CD4-positive, alpha-beta T cell treated with Interleukin-6 for 4 hours (primary cell): ENCODE results near the gene ASB2.
A peak's percentile ranks its signal among the peaks of the same experiment; 100 is the strongest.

ENCODE experiments used
- DNase-seq: peaks from one replicate; pipeline ENCODE4 v3.0.0-alpha.2; 2020; ENCODE audit warnings: mixed read lengths

ASB2 gene

DNA sequence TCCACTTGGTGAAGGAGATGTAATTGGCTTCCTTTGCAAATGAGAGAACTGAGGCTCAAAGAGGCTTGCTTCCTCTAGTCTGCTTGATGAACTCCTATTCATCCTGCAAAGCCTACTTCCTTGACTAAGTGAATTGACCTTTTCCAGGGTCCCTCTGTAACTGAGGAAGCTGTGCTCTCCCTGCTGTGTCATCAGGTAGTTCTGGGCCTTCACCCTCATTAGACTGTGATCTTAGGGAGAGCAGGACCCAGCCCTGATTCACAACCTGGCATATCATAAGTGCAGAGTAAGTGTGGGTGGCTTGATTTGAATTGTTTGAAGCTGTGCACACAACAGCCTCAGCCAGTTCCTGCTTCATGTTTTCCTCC lies 16.3 kb downstream of the ASB2 start:
- DNase-seq = peak; percentile 35

DNA sequence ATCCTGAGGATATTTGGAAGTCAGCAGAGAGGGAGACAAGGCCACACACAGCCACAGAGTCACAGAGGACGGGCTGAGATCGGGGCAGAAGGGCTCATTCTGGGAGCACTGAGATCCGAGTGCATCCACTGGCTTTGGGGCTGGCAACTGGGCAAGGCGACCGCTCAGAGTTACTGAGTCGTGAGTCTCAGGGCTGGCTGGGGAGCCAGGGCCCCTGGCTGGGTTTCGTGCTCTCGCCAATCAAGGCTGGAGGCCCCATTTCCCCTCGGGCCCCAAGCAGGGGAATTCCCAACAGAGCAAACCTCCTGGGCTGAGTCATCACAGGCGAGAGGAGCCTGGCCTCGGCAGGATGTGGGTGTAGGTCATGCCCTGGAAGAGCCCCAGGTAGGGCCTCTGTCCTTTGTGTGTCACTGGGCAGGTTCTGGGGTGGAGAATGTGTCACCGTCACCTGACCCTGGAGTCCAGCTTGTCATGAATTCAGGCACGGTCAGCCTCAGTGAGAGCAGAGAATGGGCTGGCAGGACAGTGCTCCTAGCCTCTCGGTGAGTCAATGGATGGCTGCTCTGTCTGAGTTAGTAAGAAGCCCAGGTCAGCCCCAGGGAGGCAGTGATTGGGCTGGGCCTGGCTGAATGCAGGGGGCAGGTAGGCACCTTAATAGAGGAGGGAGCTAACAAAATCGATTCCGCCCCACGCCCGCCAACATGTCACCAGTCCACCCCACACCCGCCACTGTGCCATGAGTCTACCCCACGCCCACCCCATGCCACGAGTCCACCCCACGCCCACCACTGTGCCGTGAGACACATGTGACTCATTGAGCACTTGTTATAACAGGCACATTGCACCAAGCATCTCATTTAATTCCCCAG lies 16.9 kb downstream of the ASB2 start:
- DNase-seq = peak; percentile 92

DNA sequence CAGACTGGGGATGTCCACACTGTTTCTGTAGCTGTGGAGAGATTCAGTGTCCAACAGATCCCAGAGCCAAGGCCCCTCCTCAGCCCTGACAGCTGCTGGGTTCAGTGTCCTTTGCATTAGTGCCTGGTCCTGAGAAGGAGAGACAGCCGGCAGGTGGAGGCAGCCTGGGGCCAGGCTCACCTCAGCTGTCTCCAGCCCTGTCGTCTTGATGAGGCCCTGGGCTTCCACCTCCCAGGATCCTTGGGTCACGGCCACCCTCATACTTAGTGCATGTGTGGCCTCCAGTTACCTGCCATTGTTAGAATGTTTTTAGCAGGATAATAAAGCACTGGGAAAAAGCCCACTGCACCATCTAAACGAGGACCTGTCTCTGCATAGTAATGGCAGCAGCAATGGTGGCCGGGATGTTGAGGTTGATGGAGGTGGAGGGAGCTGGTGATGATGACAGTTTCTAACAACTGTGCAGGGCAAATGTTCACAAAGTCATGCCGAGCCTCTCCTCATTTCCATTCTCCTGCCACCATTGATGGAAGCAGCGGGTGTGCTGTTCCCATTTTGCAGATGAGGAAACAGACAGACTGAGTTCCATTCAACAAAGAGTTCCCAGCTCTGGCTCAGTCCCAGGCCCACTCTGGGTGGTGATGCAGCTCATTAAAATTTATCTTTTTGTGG lies 17.7 kb downstream of the ASB2 start:
- DNase-seq = no peak

DNA sequence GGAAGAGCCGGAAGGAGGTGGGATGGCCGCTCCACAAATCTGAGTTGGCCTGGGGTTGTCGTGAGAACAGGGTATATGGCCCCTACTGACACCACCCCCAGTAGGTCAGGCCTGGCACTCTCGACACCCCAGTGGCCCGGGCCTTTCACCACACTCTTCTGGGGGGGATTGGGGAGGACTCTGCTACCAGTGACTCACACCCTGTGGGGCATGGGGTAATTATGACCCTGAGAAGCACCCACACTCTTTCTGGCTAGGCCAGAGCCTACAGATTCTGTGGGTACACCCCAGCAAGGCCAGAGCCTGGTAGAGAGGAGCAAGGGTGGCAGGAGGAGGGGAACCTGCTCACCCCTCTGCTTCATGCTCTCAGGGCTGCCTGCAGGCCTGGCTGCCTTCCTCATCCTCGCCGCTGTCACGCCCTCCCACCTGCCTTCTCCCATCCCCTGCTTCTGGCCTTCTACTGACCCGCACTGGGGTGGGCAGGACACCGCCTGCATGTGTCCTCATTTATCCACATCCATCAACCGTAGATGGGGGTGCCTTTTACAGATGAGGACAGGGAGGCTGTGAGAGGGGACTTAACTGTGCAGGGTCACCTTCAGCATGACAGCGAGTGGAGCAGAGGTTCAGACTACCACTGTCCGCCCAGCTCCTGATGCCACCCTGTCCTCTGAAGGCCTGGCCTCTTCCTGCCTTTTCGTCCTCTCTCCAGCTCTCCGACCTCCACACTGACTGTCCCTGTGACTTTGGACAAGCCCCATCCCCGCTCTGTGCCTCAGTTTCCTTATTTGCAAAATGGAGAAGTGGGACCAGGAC lies 18.4 kb downstream of the ASB2 start:
- DNase-seq = no peak

DNA sequence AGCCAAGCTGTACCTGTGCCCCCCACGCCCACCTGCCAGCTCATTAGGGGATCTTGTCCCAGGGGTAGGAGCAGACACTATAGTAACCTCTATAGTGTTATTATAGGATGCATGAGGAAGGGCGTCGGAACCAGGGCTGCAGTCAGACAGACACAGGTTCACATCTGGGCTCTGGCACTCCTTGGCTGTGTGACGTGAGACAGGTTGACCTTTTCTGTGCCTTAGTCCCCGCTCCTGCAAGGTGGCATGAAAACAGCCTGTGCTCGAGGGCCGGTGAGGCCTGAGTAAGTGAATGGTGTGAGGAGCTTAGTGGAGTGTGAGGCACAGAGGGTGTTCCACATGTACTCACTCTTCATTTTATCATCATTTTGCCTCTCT lies 19.0 kb downstream of the ASB2 start:
- no peak for DNase-seq

DNA sequence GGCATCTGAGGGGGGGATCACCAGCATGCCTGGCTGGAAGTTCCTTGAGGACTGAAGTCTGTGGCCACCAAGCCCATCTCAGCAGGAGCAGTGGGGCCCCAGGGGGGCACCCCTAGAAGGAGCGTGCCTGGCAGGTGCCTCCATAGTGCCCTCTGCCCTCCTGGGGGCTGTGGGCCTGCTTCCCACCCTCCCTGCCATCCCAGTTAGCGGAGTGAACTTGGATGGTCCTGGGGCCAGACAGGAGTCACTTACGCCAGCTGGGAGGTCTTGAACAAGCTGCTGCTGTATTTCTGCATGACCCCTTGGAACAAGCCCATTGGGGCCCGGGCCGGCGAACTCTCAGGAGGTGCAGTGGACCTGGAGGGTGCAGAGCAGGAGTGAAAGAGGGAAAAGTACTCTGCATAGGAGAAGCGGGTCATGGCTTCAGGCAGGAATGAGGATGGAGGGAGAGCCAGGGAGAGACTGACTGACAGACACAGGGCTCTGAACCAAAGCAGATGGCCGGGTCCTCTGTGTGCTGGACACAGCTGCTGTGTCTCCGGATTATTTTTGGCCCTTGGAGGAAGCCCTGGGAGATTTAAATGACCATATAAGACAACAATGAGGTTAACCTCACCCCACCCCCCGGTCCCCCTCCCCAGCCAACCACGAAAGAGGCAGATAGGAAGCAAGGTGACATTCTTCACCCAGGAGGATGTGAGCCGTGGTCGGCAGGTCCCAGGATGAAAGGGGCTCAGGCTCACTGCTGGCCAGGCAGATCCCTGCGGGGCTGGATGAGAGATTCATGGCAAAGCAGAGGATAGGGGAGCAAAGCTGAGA lies 19.6 kb downstream of the ASB2 start:
- peak; percentile 37 for DNase-seq

DNA sequence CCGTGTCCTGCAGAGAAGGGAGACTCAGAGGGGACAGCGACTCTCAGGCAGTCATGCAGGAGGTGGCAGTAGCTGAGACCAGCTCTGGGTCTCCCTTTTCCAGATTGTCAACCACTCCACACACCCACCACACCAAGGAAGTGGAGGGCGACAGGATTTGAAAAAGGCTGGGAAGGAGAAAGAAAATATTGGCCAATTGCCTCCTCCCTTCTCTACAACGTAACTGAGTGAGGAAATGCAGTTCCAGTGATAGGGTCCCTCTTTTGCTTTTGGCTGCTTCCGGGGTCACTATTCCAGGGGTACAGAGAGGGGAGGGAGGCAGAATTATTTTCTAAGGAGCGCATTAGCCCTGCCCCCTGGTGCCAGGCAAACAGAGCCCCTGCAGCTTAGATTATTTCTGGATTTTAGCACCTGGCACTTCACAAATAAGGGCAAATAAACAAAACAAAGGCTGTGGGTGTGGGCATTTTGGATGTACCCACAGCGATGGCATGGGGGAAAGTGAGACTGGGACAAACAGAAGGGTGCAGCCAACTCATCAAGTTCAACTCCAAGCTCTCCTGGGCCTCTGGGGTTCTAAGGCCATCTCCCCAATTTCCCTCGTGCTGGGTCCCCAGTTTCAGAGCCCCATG lies 20.4 kb downstream of the ASB2 start:
- DNase-seq = no peak

DNA sequence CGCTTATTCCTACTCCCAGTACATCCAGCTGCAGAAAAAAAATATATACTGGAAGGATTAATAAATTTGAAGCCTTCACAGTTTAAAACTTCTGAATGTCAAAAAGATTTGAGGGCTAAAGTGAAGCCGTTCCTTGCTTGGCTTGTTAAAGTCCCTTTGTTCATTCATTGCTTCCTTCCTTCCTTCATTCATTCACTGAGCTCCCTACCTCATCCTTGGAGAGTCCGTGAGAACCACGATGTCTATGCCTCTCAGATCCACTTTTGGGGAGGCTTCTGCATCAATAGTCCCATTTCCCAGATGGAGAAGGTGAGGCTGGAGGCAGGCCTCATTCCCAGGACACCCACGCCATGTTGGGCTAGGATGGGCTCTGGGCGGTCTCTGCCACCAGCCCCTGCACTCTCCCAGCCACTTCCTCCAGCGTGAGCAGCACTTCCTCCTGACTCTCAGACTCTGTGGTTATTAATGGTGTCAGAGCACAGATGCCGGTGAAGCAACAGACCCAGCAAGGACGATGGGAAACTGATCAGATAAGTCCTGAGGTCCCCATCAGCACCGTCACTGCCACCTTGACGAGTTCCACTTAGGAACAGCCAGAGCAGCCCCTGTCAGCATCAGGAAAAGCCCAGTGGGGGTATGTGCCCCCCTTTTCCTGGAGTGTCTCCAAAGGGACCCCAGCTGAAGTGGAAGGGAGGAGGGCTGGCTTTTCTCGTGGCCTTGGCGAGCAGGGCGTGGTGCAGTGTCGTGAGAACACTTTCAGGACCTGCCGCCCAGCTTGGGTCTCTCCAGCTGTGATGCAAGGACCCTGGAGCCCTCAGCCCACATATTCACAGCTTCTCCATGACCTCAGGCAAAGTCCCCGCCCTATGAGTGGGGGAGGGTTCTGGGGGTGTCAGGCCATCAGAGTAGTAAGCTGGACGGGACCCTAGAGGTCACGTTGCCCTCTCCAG lies 21.2 kb downstream of the ASB2 start:
- DNase-seq = peak; percentile 67

DNA sequence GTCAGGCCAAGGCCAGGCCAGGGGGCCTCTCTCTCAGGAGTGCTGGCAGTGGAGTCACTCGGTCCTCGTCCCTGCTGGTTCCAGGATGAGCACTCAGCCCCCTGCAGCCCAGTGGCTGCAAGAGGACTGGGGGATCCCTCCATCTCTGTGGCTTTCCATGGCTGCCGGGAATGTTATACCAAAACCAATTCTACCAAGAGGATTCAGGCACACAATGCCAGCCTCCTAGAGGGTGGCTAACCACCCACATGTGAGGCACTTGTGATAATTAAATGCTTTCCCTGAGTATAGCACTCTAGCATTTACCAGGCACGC lies 21.9 kb downstream of the ASB2 start:
- DNase-seq = no peak

DNA sequence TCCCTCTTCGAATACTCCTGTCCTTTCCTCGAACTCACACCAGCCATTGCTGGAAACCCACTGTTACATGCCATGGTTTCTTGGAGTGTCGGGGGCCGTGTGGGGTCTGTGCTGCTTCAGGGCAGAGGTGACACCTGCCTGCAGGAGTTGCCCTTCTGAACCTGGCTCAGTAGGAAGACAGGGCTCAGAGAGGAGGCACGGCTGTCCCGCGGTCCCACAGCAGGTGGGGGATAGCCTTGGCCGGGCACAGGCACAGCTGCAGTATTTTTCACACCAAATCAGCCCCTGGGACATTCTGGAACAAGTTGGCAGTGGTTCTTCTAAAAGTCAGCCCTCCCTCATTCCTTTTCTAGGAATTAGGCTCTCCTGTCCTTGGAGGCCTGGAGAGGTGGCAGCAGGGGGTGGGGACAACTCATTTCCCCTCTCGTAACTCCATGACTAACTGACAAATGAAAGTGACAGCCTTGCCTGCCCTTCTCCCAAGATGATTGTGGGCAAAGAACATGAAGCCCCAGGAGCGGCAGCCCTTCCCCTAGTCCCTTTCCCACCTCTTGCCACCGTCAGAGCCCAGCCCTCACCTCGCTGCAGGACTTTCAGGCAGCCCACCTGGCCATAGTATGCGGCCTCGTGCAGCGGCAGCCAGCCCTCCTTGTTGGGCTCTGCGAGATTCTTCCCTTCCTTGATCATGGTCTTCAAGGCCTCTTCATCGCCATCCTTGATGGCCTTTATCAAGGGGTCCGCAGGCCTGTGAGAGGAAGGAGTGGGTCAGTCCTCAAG lies 22.4 kb downstream of the ASB2 start:
- DNase-seq = no peak

DNA sequence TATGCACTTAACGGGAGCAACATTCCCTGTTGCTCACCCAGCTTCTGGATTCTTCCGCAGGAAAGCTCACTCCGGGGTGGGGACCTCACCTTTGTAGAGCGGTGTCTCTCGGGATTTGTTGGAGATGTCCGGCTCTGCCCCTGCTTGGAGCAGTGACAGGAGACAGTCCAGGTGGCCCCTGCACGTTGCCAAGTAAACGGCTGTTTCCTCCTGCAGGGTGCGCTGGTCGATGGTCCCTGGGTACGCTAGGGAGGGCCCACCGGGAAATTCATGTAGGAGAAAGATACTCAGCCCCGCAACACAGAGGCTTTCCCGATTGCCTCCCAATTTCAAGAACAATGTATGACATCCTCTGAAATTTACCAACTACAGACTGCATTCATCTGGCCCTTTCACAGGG lies 23.1 kb downstream of the ASB2 start:
- DNase-seq = no peak

DNA sequence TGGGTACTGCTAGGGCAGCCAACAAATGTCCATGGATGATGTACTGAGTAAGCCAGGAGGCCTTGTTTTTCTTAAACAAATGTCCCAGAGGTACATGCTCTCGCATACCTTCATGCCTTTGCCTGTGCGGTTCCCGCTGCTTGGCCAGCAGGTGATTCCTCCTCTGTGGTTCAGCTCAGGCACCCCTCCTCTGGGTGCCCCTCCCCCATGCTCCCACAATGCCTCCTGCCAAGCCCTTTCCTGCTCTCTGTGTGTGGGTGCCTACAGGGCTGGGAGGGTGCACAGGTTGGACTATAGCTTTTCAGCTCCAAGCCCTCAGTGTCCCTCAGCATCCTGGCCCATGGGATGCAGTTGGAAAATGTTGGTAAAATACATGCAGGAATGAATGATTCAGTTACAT lies 23.5 kb downstream of the ASB2 start:
- peak; percentile 40 for DNase-seq

DNA sequence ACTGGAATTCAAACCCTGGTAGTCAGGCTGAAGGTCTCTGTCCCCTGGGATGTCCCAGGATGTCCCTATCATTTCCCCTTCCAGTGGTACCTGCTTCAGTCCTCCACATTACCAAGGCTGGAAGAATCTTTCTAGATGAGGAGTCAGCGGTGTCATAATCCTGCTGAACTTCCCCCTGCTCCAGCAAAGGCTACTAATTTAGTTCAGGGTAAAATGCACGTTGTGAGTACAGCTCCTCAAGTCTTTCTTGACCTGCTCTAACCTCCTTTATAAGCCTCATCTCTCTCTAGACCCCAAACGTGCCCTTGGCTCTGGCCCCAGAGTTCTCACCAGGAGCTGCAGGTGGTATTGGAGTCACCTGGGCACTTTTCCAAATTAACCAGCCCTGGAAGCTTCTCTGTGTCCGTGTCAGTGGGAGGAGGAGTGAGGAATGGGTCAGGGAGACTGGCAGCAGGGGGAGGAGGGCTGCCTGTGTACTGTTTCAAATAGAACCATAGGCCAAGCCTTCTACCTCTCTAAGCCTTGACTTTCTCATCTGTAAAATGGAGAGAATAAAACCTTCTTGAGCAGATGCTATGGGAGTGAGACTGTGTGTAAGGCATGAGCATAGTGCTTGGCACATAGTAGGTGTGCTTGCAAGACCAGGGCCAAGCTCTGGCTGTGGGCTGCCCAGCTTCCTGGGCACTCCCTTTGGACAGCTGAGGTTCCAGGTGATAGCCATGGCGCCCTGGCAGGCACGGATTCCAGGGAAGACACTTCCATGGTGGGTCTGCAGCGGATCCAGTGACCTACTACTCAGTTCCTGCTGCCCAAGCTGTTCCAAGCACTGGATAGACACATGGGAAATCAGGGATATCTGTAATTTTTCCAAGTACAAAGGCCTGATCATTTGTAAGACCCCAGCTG lies 24.5 kb downstream of the ASB2 start:
- DNase-seq = no peak

DNA sequence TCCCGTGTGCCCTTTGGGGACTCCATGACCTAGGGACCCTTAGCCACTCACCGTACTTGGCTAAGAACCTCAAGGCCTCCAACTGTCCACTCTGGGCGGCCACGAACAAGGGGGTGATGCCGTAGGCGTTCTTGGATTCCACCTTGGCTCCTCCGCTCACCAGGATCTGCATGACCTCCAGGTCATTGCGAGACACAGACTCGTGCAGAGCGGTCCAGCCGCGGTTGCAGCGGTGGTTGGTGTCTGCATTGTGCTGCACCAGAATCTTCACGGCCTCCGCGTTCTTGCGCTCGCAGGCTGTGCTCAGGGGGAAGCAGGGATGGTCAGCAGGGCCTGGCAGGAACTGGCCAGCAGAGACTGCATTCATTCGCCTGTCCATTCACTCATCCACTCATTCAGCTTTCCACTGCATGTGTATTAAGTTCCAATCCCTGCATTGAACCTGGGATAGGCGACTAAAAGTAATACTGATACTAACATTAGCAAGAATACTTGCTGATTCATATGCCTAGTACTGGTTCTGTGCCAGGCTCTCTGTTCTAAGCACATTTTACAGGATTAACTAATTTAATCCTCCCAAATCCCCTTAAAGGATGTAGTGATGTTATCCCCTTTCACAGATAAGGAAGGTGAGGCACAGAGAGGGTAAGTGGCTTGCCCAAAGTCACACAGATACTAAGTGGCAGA lies 25.3 kb downstream of the ASB2 start:
- no peak for DNase-seq

DNA sequence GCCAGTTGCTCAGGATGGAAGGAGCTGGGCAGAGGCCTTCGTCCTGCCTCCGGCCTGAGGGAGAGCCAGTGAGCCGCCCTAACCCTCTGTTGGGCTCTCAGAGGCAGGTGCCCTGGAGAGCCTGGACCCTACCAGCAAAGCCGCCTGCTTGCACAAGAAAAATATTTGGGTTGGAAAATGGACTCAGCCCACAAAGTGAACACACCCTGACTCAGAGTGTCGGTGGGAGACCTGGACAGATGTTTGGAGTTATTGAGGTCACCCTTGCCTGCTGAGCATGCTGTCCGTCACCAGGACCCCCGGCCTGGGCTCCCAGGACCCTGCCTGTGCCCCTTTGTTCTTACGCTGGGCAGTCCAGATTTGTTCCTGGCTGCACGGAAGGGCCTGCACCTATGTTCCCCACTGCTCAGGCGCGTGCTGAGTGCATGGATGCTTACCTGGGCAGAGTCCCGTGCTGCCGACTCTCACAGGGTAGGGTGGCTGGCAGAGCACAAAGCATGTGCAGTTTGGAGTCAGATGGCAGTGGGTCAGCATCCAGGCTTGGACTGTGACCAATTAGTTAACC lies 26.8 kb downstream of the ASB2 start:
- DNase-seq = no peak

DNA sequence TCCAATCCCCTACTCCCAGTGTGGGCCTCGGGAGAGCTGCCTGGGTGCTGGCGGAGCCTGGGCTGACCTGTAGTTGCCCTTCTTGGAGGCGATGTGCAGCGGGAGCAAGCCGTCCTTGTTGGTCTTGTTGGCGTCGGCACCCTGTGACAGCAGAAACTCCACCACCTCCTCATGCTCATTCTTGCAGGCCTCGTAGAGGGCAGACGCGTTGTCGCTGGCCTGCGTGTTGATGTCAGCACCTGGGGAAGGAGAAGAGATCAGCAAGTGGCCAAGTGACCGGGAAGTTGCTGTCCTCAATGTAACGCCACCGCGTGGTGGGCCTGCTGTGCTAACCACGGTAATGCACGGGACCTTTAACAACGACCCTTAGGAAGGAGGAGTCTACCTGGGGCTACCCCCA lies 29.1 kb downstream of the ASB2 start:
- no peak for DNase-seq

DNA sequence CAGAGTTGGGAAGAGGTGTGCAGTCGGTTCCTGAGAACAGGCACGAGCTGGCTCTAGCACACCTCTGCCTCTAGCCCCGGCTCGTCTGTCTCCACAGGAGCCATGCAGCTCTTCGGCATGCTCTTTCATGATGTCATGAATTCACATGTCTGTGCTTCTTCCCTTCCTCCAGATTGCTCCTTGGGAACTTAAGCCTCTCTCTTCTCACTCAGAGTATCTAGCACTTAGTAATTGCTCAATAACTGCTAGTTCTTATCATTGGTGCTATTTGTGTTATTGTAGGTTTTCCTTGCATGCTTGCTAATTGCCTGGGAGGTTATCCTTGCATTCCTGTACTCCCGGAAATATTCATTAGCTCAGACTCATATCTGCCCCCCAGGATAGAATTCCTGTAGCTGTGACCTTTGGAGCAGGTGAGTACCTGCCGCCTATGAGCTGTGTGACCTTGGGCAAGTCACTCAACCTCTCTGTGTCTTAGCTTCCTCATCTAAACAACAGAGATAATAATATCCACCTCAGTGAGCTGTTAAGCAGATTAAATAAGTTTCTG lies 29.8 kb downstream of the ASB2 start:
- DNase-seq = no peak

DNA sequence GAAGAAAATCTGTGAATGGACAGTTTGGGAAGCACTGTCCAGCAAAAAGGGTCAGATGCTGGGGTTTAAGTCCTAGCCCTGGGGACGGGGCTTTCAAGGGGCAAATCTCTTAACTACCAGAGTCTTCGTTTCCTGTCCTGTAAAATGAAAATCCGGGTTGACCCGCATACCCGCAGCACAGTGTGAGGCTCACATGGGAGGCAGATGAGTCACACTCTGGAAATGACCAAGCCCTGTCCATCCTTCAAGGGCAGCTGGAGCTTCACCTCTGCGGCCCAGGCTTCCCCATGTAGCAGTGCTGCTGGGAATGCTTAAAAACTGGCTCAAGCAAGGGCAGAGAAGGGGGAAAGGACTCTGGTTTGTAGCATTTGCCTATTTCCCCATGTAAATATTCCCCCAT lies 30.3 kb downstream of the ASB2 start:
- no peak for DNase-seq
